Stimulated activated naive CD4-positive, alpha-beta T cell (primary cell): ENCODE data around the gene SCN9A.
"Not testable (repeated sequence)": the region's sequence is repeated elsewhere in the genome, so short reads cannot be mapped to it uniquely, and the experiment has no call there.

ENCODE experiments used
- DNase-seq, 6 experiments: peaks; one replicate each; lab custom pipeline; 2025; lab: John Stamatoyannopoulos, UW

SCN9A gene

DNA sequence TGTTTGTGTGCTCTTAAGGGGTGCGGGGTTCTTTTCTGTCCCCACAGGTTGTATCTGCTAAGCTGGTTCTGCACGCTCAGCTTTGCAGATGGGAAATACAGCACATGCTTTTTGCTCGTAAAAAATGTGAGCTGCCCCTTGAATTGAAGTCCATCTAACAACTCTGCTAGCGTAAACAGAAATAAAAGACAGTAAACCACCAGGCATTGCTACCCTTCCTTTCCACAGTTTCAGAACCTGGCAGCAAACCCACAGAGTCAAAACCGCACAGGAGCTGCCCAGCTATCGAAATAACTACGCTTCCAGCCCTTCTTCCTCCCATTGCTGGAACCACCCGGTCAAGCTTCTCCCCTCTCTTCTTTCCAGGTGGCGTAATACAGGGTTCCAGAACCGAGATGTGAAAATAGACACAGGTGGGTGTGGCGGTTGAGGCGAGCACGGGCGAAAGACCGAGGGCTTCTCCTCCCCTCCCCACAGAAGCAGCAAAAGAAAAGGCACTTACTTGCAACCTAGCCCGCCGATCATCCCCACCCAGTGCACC, 479 bp downstream of the SCN9A start:
- DNase-seq: peak in 1 of 6 experiments; percentile 16

DNA sequence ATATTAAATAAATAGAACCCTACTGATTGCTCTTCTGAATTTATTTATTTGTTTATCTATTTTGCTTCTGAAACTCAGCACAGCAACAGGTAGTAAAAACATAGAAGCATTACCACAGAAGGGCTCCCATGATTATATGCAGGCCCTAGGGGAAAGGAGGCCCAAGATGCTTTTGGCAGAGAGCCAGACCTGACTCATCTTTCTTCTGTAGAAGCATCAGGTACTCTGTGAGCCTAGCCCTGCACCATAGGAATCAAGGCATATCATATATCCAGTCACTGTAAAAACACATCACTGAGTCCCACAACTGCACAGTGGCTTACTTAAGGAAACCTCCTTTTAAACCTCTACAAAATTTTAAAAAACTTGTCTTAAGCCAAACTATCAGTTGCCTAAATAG, 1.8 kb downstream of the SCN9A start:
- DNase-seq: no peak

- no peak for DNase-seq
Observed at GRCh38 chr2:166373539-166373938, 2.2 kb downstream of the SCN9A start.

GRCh38 chr2:166373105-166373504, 2.6 kb downstream of the SCN9A start:
- no peak for DNase-seq

DNA sequence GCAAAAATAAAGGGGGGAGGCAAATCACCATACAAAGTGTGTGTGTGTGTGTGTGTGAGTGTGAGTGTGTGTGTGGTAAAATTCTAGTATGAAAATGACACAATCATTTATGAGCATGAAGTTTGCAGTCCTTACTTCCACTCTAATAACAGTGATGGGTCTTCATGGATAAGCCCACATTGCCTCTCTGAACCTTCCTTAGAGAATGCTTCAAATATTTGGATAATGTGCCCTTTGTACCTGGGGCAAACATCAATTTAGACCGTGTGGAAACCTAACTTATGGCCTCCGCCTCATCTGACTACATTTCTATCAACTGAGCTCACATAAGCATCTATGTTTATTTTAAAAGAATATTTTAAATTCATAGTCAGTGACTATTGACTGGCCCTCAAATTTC, 3.7 kb downstream of the SCN9A start:
- DNase-seq: no peak

DNA sequence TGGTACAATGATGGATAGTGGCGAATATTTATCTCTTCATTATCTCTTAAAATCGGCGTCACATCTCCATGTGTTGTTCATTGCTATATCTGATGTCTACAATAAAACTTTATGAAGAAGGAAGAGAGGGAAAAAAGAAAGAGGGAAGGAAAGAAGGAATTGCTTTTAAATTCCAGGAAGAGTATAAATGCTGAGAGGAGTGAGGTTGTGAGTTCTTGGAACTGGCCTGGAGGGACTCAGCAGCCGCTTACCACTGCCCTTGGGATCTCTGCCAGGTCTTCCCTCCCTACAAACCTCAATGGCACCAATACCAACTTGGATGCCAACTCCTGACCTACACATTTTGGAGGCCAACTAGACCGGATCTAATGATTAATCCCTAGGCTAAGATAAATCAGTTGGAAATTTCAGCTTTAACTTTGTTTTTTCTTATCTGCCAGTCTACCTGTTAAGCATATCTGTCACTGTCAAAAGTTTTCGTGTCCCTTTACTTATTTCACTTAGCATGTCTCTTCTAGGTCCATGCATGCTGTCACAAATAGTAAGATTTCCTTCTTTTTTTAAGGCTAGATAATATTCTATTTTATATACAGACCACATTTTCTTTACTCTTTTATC, 9.8 kb downstream of the SCN9A start:
- DNase-seq: no peak

DNA sequence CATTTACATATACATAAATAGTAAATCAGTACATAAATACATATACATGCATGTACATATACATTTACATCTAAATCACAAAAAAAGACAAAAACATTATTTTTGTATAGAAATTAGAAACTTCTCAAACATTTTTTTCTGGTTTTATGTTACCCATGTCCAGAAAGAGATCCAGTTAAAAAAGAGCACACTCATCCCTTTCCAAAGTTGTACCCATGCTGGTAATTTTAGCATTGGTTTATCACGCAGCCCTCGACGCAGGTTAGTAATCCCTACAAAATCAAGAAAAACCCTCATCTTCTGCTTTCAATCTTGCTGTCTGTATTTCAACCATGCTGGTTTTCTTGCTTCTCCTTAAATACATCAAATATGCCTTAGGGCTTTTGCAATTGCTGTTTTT, 10.5 kb downstream of the SCN9A start:
- DNase-seq: no peak

GRCh38 chr2:166364476-166365161, 11.1 kb downstream of the SCN9A start:
- no peak for DNase-seq

GRCh38 chr2:166361351-166362153, 14.2 kb downstream of the SCN9A start:
- no peak for DNase-seq

DNA sequence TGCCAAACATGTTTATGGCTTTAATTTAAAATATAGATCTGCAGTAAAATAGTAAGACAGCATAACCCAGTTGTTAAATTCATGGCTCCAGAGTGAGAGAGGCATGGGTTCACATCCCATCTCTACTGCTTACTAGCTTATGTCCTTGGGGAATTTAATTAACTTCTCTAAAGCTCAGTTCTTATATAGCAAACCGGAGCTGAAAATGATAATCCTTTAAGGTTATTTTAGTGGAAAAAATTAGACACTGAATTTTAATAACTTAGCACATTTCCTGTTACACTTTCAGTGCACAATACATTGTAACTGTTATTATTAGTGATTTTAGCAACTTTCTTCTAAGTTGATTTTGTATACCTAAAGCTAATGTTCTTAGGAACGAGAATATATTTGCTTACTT, 14.8 kb downstream of the SCN9A start:
- DNase-seq: no peak

DNA sequence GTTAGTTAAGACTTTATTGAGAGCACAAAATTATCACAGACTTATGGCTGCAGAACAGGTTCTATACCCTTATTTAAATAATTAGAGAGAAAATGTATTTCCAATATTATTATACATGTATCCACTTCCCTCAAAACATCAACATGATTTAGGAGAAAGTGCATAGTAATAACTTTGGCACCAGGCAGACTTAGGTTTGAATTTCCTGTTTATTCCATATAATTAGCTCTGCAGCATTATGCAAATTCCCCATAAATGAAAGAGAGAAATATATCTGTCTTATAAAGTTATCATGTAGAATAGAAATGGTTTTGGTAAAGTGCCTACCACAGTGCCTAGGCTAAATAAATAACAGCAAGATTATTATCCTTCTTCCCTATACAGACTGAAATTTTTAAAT, 15.3 kb downstream of the SCN9A start:
- no peak for DNase-seq

- DNase-seq: not testable (repeated sequence)
Observed at GRCh38 chr2:166357950-166358321, 17.8 kb downstream of the SCN9A start.

- DNase-seq: no peak
Observed at GRCh38 chr2:166357068-166357949, 18.4 kb downstream of the SCN9A start.

GRCh38 chr2:166351319-166351718, 24.4 kb downstream of the SCN9A start:
- DNase-seq: no peak

- no peak for DNase-seq
Observed at GRCh38 chr2:166350525-166350924, 25.2 kb downstream of the SCN9A start.

- no peak for DNase-seq
Observed at GRCh38 chr2:166344286-166345113, 31.2 kb downstream of the SCN9A start.

- no peak for DNase-seq
Observed at GRCh38 chr2:166343467-166343866, 32.3 kb downstream of the SCN9A start.

GRCh38 chr2:166341426-166341825, 34.3 kb downstream of the SCN9A start:
- DNase-seq: no peak

DNA sequence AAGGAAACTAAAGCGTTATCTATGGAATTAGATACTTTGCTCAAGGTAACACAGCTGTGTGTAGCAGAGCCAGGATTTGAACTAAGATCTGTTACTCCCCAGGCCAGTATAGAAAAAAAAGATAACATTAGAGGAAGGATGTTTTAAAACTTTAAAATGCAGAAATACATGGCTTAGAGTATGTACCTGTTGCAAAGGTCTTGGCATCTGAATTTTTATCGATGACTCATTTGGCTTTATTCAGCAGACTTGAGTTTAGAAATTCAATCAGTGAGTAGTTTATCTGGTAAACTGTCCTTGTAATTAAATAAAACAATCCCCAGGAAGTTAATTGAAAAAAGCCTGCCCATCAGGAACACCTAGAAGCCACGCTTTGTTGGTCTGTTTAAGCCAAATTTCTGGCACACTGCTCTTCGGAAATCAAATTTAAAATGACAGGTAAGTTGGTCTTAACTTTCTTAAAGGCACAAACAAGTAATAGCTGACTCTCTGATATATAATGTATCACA, 36.9 kb downstream of the SCN9A start:
- no peak for DNase-seq

- no peak for DNase-seq
Observed at GRCh38 chr2:166337932-166338331, 37.8 kb downstream of the SCN9A start.

- no peak for DNase-seq
Observed at GRCh38 chr2:166335284-166335683, 40.5 kb downstream of the SCN9A start.
